HCT116 (cell line): ENCODE measurements around the gene CASK. TPM values are rescaled to one million over a fixed set of nuclear protein-coding genes. Genes with fewer than 3 reads are reported as not detected.

ENCODE experiments used
- ATAC-seq: fragments of 200-7000 bp; cut with Tn5 transposase; 2 replicates; pipeline ENCODE4 v1.9.1; 2020; ENCODE audit warnings: mild to moderate bottlenecking, moderate library complexity
- BruUV-seq: library from RNA; stranded (reverse); fragments of 400-500 nt; replicated peaks from 2 replicates; lab custom pipeline; 2021; lab: Mats Ljungman, UMichigan
- CTCF ChIA-PET: fragments of 300-600 bp; sonication (Branson Sonifier 250); formaldehyde crosslinking; loops from one replicate; lab custom pipeline; 2021; ENCODE audit warnings: antibody characterized with exemption; lab: Charles Lee
- POLR2A ChIA-PET: fragments of 300-600, 350-600 bp; sonication (Branson Sonifier 250); formaldehyde crosslinking; loops from one replicate; lab custom pipeline; 2021; ENCODE audit warnings: antibody characterized with exemption; lab: Charles Lee
- RAD21 ChIA-PET, 2 experiments: fragments of 300-600 bp; sonication (Branson Sonifier 250); formaldehyde crosslinking; loops; one replicate each; lab custom pipeline; 2023; ENCODE audit warnings: low total read pairs in 2 of 2; ENCODE audit not compliant: uncharacterized antibody in 2 of 2, unreplicated experiment in 2 of 2, low non-redundant PET in 1 of 2; lab: Charles Lee
- DNase-seq: peaks from one replicate; pipeline ENCODE4 v3.0.0-alpha.2; 2010; ENCODE audit warnings: low read depth, low spot score
- H2AFZ ChIP-seq: fragments of 200-600 bp; shearing (Covaris generic), sonication (generic); 2 replicates; pipeline ENCODE4 v1.6.1; 2017; ENCODE audit warnings: low read depth, mixed run types, mixed read lengths, antibody characterized with exemption, low read length; ENCODE audit not compliant: poor library complexity, severe bottlenecking
- H3K27ac ChIP-seq: 2 replicates; pipeline ENCODE4 v1.5.1; 2012; ENCODE audit warnings: low read depth, low read length
- H3K27me3 ChIP-seq: fragments of 200-600 bp; sonication (generic); 2 replicates; pipeline ENCODE4 v1.6.1; 2016; ENCODE audit warnings: mixed run types, low read length, mixed read lengths; ENCODE audit not compliant: insufficient read depth
- H3K36me3 ChIP-seq, 2 experiments: fragments of 200-500 bp in 1 of 2; fragments of 200-600 bp in 1 of 2; sonication (Bioruptor generic) in 1 of 2; sonication (generic) in 1 of 2; 2 replicates each; pipeline versions ENCODE4 v1.5.1 to v1.6.1; 2014 to 2016; ENCODE audit warnings: low read length in 2 of 2, inconsistent platforms in 1 of 2, mixed read lengths in 1 of 2, mixed run types in 1 of 2; ENCODE audit not compliant: insufficient read depth in 2 of 2, control insufficient read depth in 1 of 2
- H3K4me1 ChIP-seq, 2 experiments: fragments of 200-600 bp in 1 of 2; sonication (generic) in 1 of 2; 2 replicates each; pipeline versions ENCODE4 v1.5.1 to v1.6.1; 2012 to 2017; ENCODE audit warnings: low read length in 2 of 2, inconsistent platforms in 1 of 2, mild to moderate bottlenecking in 1 of 2, mixed read lengths in 1 of 2, mixed run types in 1 of 2, moderate library complexity in 1 of 2; ENCODE audit not compliant: insufficient read depth in 2 of 2, control insufficient read depth in 1 of 2
- H3K4me2 ChIP-seq: fragments of 200-600 bp; sonication (generic); 2 replicates; pipeline ENCODE4 v1.6.1; 2017; ENCODE audit warnings: mixed run types, low read length, mixed read lengths
- H3K4me3 ChIP-seq, 2 experiments: fragments of 200-600 bp in 1 of 2; sonication (generic) in 1 of 2; replicated peaks in 1 of 2; 2 replicates each; pipeline ENCODE4 v1.5.1; 2011 to 2016; ENCODE audit warnings: low read length in 2 of 2, control low read depth in 1 of 2, low read depth in 1 of 2, mild to moderate bottlenecking in 1 of 2, mixed read lengths in 1 of 2, mixed run types in 1 of 2
- H3K79me2 ChIP-seq: fragments of 200-600 bp; sonication (generic); 2 replicates; pipeline ENCODE4 v1.6.1; 2017; ENCODE audit warnings: mild to moderate bottlenecking, mixed run types, low read length, moderate library complexity, mixed read lengths; ENCODE audit not compliant: insufficient read depth
- H3K9ac ChIP-seq: fragments of 200-600 bp; sonication (generic); 2 replicates; pipeline ENCODE4 v1.6.1; 2016; ENCODE audit warnings: low read length, mixed read lengths
- H3K9me2 ChIP-seq: fragments of 200-600 bp; sonication (generic), shearing (Covaris generic); 2 replicates; pipeline ENCODE4 v1.6.1; 2017; ENCODE audit warnings: mixed run types, mild to moderate bottlenecking, moderate library complexity; ENCODE audit not compliant: insufficient read depth
- H3K9me3 ChIP-seq, 2 experiments: fragments of 200-500 bp in 1 of 2; fragments of 200-600 bp in 1 of 2; sonication (Bioruptor generic) in 1 of 2; sonication (generic) in 1 of 2; 2 replicates each; pipeline ENCODE4 v1.6.1; 2014 to 2017; ENCODE audit warnings: low read length in 2 of 2, mixed read lengths in 2 of 2, inconsistent platforms in 1 of 2, low read depth in 1 of 2, mild to moderate bottlenecking in 1 of 2, mixed run types in 1 of 2, moderate library complexity in 1 of 2; ENCODE audit not compliant: control insufficient read depth in 1 of 2, insufficient read depth in 1 of 2
- H4K20me1 ChIP-seq: fragments of 200-600 bp; sonication (generic), shearing (Covaris generic); 2 replicates; pipeline ENCODE4 v1.6.1; 2017; ENCODE audit warnings: mixed run types, mild to moderate bottlenecking, moderate library complexity; ENCODE audit not compliant: insufficient read depth
- CBX3 ChIP-seq: IDR thresholded peaks from 2 replicates; pipeline ENCODE4 v1.6.1; 2012; ENCODE audit warnings: low read depth
- EGR1 ChIP-seq: IDR thresholded peaks from 2 replicates; pipeline ENCODE4 v1.6.1; 2012; ENCODE audit warnings: low read depth
- ELF1 ChIP-seq: IDR thresholded peaks from 2 replicates; pipeline ENCODE4 v1.6.1; 2012; ENCODE audit warnings: low read depth, borderline replicate concordance
- EZH2phosphoT487 ChIP-seq: fragments of 200-600 bp; IDR thresholded peaks from 2 replicates; pipeline ENCODE4 v1.6.1; 2018; ENCODE audit warnings: antibody characterized with exemption, borderline replicate concordance
- JUND ChIP-seq: IDR thresholded peaks from 2 replicates; pipeline ENCODE4 v1.6.1; 2012
- MAX ChIP-seq: IDR thresholded peaks from 2 replicates; pipeline ENCODE4 v1.6.1; 2012
- POLR2AphosphoS5 ChIP-seq: IDR thresholded peaks from 2 replicates; pipeline ENCODE4 v1.6.1; 2011; ENCODE audit warnings: mild to moderate bottlenecking, low read depth, low read length, moderate library complexity
- RAD21 ChIP-seq: IDR thresholded peaks from 2 replicates; pipeline ENCODE4 v1.6.1; 2012; ENCODE audit warnings: low read depth, mild to moderate bottlenecking
- SIN3A ChIP-seq: IDR thresholded peaks from 2 replicates; pipeline ENCODE4 v1.6.1; 2012; ENCODE audit warnings: low read depth
- TCF7L2 ChIP-seq: IDR thresholded peaks from 2 replicates; pipeline ENCODE4 v1.7.0; 2011; ENCODE audit warnings: borderline replicate concordance, inconsistent platforms; ENCODE audit not compliant: insufficient read depth, insufficient read length; ENCODE audit errors: extremely low read depth
- YY1 ChIP-seq: IDR thresholded peaks from 2 replicates; pipeline ENCODE4 v1.6.1; 2011; ENCODE audit warnings: low read length, low read depth, moderate library complexity, mild to moderate bottlenecking; ENCODE audit not compliant: insufficient replicate concordance; ENCODE audit errors: extremely low read depth
- ZBTB33 ChIP-seq: IDR thresholded peaks from 2 replicates; pipeline ENCODE4 v1.6.1; 2011; ENCODE audit warnings: mild to moderate bottlenecking, low read length, moderate library complexity; ENCODE audit not compliant: insufficient replicate concordance; ENCODE audit errors: extremely low read depth
- ZFX ChIP-seq: fragments of 450-650 bp; IDR thresholded peaks from 2 replicates; pipeline ENCODE4 v1.6.1; 2017
- ZNF274 ChIP-seq: fragments of 200-500 bp; sonication (Bioruptor generic); IDR thresholded peaks from 2 replicates; pipeline ENCODE4 v1.6.1; 2014; ENCODE audit warnings: mild to moderate bottlenecking, low read depth, low read length, inconsistent platforms
- intact Hi-C: fragments of 100-400 bp; cut with micrococcal nuclease; formaldehyde crosslinking; loops from 2 replicates; pipeline ENCODE4 v1.10.0; 2022
- total RNA-seq: library from RNA; stranded (reverse); gene quantifications from one replicate; pipeline ENCODE4 v1.2.1, GENCODE V29; 2021; ENCODE audit not compliant: unreplicated experiment
- TF ChIP-seq, protein P1 (sequence below): IDR thresholded peaks from 2 replicates; pipeline ENCODE4 v1.6.1; 2012
- TF ChIP-seq, protein P2 (sequence below), 3 experiments: fragments of 200-600 bp in 1 of 3; sonication (generic) in 1 of 3; IDR thresholded peaks in 2 of 3; conservative IDR thresholded peaks in 1 of 3; 2 replicates each; pipeline ENCODE4 v1.5.1; 2012 to 2017; ENCODE audit warnings: low read depth in 2 of 3, low read length in 2 of 3, antibody characterized with exemption in 1 of 3, borderline replicate concordance in 1 of 3, control low read depth in 1 of 3, mild to moderate bottlenecking in 1 of 3, mixed read lengths in 1 of 3, mixed run types in 1 of 3, moderate library complexity in 1 of 3; ENCODE audit not compliant: insufficient read depth in 1 of 3

The CASK gene
- total RNA-seq, 1 experiment from 2014 or later, result 39.0 TPM

DNA sequence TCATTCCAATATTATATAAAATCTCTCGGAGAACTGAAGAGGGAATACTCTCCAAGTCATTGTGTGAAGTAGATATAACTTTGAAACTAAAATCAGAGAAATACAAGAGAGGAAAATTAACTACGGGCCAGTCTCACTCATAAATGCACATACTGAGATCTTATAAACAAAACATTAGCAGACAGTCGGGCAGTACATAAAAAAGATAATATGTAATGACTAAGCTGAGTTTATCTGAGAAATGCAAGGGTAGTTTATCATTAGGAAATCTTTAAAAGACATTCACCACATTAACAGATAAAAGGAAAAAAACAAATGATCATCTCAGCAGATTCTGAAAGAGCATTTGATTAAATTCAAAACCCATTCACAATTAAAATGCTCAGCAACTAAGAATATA is 359.5 kb downstream of the CASK start:
- H3K9me3 ChIP-seq, result no peaks in the 10 kb centered on the region
- no peak overlapping the region for H3K27ac ChIP-seq
- RAD21 ChIA-PET, result no interaction called here
- no TSS peak for BruUV-seq
- H3K79me2 ChIP-seq, result no peaks in the 10 kb centered on the region
- no peaks in the 10 kb centered on the region for H3K9me2 ChIP-seq
- H4K20me1 ChIP-seq, result no peaks in the 10 kb centered on the region; the same call in 1 of the 2 replicates
- no peak overlapping the region for H3K9ac ChIP-seq
- H2AFZ ChIP-seq, result no peak overlapping the region
- no peaks in the 10 kb centered on the region for H3K4me1 ChIP-seq
- no peaks in the 10 kb centered on the region for H3K27me3 ChIP-seq
- H3K36me3 ChIP-seq, result no peaks in the 10 kb centered on the region
- intact Hi-C loops, result no loop called here
- no peak for ATAC-seq
- DNase-seq, result no peak
- no peak overlapping the region for H3K4me3 ChIP-seq
- CTCF ChIA-PET, result no interaction called here
- POLR2A ChIA-PET, result no interaction called here
- no peak overlapping the region for H3K4me2 ChIP-seq
- TF ChIP-seq RAD21, result no peak
- TF ChIP-seq, protein P1, sequence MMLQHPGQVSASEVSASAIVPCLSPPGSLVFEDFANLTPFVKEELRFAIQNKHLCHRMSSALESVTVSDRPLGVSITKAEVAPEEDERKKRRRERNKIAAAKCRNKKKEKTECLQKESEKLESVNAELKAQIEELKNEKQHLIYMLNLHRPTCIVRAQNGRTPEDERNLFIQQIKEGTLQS, result no peak

DNA sequence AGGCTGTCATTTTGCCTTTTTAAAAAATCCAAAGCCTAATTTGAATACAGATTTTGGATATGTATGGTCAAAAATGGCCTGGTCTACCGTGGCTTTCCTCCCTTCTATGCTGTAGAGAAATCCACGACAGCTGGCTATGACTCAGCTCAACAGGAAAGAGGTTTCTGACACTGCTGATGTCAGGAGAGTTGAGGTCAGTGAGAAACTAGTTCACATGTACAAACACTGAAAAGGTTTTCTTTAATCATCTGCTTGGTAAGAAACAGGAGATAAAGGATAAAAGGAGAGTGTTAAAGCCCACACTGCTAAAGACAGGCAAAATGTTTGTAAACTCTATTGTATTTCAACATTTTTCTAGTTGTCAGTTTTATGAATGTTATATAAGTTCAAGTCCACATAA is 362.3 kb downstream of the CASK start:
- TF ChIP-seq, protein P1, result no peak
- TF ChIP-seq, protein P2, sequence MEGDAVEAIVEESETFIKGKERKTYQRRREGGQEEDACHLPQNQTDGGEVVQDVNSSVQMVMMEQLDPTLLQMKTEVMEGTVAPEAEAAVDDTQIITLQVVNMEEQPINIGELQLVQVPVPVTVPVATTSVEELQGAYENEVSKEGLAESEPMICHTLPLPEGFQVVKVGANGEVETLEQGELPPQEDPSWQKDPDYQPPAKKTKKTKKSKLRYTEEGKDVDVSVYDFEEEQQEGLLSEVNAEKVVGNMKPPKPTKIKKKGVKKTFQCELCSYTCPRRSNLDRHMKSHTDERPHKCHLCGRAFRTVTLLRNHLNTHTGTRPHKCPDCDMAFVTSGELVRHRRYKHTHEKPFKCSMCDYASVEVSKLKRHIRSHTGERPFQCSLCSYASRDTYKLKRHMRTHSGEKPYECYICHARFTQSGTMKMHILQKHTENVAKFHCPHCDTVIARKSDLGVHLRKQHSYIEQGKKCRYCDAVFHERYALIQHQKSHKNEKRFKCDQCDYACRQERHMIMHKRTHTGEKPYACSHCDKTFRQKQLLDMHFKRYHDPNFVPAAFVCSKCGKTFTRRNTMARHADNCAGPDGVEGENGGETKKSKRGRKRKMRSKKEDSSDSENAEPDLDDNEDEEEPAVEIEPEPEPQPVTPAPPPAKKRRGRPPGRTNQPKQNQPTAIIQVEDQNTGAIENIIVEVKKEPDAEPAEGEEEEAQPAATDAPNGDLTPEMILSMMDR (IDR thresholded peaks at IDR 0.05 in 2 of 3, conservative IDR thresholded peaks at IDR 0.05 in 1 of 3; ENCODE audit: borderline replicate concordance in 1 of 3, insufficient read depth in 1 of 3, low read depth in 2 of 3, low read length in 2 of 3), result no peak
- TF ChIP-seq SIN3A (no peak), TCF7L2 (no peak), ZNF274 (no peak), ZFX (no peak), EZH2phosphoT487 (no peak), MAX (no peak), JUND (no peak), CBX3 (no peak), RAD21 (no peak), EGR1 (no peak), ZBTB33 (no peak), POLR2AphosphoS5 (no peak), ELF1 (no peak), YY1 (no peak)
- no peak for ATAC-seq
- CTCF ChIA-PET, result no interaction called here

More for the DNA sequence above, 362.3 kb downstream of the CASK start:
- H3K4me1 ChIP-seq, result no peaks in the 10 kb centered on the region
- no peaks in the 10 kb centered on the region for H3K27me3 ChIP-seq
- H3K4me3 ChIP-seq, result no peak overlapping the region
- H3K9me2 ChIP-seq, result no peaks in the 10 kb centered on the region
- no peak overlapping the region for H2AFZ ChIP-seq
- RAD21 ChIA-PET, result no interaction called here
- no peaks in the 10 kb centered on the region for H3K36me3 ChIP-seq
- intact Hi-C loops, result no loop called here
- no peak for DNase-seq
- H3K79me2 ChIP-seq, result no peaks in the 10 kb centered on the region
- POLR2A ChIA-PET, result no interaction called here
- BruUV-seq, result no TSS peak
- no peaks in the 10 kb centered on the region for H3K9me3 ChIP-seq
- no peak overlapping the region for H3K27ac ChIP-seq
- H3K9ac ChIP-seq, result no peak overlapping the region
- H4K20me1 ChIP-seq, result no peaks in the 10 kb centered on the region; the same call in 1 of the 2 replicates
- H3K4me2 ChIP-seq, result no peak overlapping the region
